ENCODE results near the gene ACOX2. TPM values are rescaled to one million over a fixed set of nuclear protein-coding genes. Genes with fewer than 3 reads are reported as not detected.

ACOX2 gene
- total RNA-seq, 4 donors from 2014 or later, result 17.3 to 43.3 (median 23.6) TPM

- Histone ChIP-seq H3K4me3 (no peak overlapping the region), H3K27ac (no peak overlapping the region), H3K27me3 (no peaks in the 10 kb centered on the region), H3K4me1 (peaks cover 0 to 7% (median 0%) of the 10 kb centered on the region in 3 donors), H3K9me3 (no peaks in the 10 kb centered on the region), H3K36me3 (peaks cover 0 to 16% of the 10 kb centered on the region in 2 donors)
- TF ChIP-seq, protein P1, sequence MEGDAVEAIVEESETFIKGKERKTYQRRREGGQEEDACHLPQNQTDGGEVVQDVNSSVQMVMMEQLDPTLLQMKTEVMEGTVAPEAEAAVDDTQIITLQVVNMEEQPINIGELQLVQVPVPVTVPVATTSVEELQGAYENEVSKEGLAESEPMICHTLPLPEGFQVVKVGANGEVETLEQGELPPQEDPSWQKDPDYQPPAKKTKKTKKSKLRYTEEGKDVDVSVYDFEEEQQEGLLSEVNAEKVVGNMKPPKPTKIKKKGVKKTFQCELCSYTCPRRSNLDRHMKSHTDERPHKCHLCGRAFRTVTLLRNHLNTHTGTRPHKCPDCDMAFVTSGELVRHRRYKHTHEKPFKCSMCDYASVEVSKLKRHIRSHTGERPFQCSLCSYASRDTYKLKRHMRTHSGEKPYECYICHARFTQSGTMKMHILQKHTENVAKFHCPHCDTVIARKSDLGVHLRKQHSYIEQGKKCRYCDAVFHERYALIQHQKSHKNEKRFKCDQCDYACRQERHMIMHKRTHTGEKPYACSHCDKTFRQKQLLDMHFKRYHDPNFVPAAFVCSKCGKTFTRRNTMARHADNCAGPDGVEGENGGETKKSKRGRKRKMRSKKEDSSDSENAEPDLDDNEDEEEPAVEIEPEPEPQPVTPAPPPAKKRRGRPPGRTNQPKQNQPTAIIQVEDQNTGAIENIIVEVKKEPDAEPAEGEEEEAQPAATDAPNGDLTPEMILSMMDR (IDR thresholded peaks at IDR 0.05), result peak in 1 of 4 experiments; percentile 10
- no peak for TF ChIP-seq EP300 (IDR thresholded peaks at IDR 0.05)
- WGBS, 2 donors (ENCODE audit: low coverage in 1 of 2), result 45 to 72% methylated on average over 4 to 11 of the region's 12 CpGs
- ATAC-seq, result no peak
Measured at GRCh38 chr3:58560771-58561311, 23.9 kb upstream of the ACOX2 start.

GRCh38 chr3:58559586-58559985 lies 22.6 kb upstream of the ACOX2 start:
- H3K4me1 ChIP-seq, result peaks cover 0 to 7% (median 0%) of the 10 kb centered on the region in 3 donors

GRCh38 chr3:58557491-58557890 lies 20.5 kb upstream of the ACOX2 start:
- WGBS, 2 donors (ENCODE audit: low coverage in 1 of 2), result 70 to 72% methylated on average over 6 of the region's 6 CpGs
- ATAC-seq, result no peak
- no peak for TF ChIP-seq POLR2A (IDR thresholded peaks at IDR 0.05)
- TF ChIP-seq POLR2AphosphoS5 (IDR thresholded peaks at IDR 0.05), result no peak
- no peak for TF ChIP-seq EP300 (IDR thresholded peaks at IDR 0.05)
- TF ChIP-seq, protein P1 (IDR thresholded peaks at IDR 0.05), result no peak
- peaks cover 0 to 5% (median 0%) of the 10 kb centered on the region in 3 donors for H3K9me3 ChIP-seq
- H3K4me1 ChIP-seq, result peaks cover 0 to 7% (median 0%) of the 10 kb centered on the region in 3 donors
- H3K4me3 ChIP-seq, result no peak overlapping the region
- H3K27ac ChIP-seq, result no peak overlapping the region
- no peaks in the 10 kb centered on the region for H3K27me3 ChIP-seq
- no peaks in the 10 kb centered on the region for H3K36me3 ChIP-seq

More at GRCh38 chr3:58559586-58559985, 22.6 kb upstream of the ACOX2 start:
- no peaks in the 10 kb centered on the region for H3K27me3 ChIP-seq
- H3K9me3 ChIP-seq, result no peaks in the 10 kb centered on the region
- WGBS, 2 donors (ENCODE audit: low coverage in 1 of 2), result 78 to 85% methylated on average over 3 of the region's 5 CpGs
- no peak for TF ChIP-seq POLR2AphosphoS5 (IDR thresholded peaks at IDR 0.05)
- TF ChIP-seq POLR2A (IDR thresholded peaks at IDR 0.05), result no peak
- no peak for TF ChIP-seq EP300 (IDR thresholded peaks at IDR 0.05)
- TF ChIP-seq, protein P1 (IDR thresholded peaks at IDR 0.05), result no peak
- no peak for ATAC-seq
- H3K4me3 ChIP-seq, result no peak overlapping the region
- H3K27ac ChIP-seq, result no peak overlapping the region
- peaks cover 0 to 8% of the 10 kb centered on the region in 2 donors for H3K36me3 ChIP-seq

GRCh38 chr3:58556761-58557221 lies 19.8 kb upstream of the ACOX2 start:
- H3K9me3 ChIP-seq, result peaks cover 0 to 12% (median 0%) of the 10 kb centered on the region in 3 donors
- 78 to 100% methylated on average over 1 to 2 of the region's 6 CpGs for WGBS, 2 donors (ENCODE audit: low coverage in 1 of 2)
- H3K27me3 ChIP-seq, result no peaks in the 10 kb centered on the region
- TF ChIP-seq POLR2AphosphoS5 (IDR thresholded peaks at IDR 0.05) (no peak), POLR2A (IDR thresholded peaks at IDR 0.05) (no peak), EP300 (IDR thresholded peaks at IDR 0.05) (no peak)
- TF ChIP-seq, protein P1 (IDR thresholded peaks at IDR 0.05), result no peak
- H3K4me1 ChIP-seq, result peaks cover 0 to 7% (median 0%) of the 10 kb centered on the region in 3 donors
- no peaks in the 10 kb centered on the region for H3K36me3 ChIP-seq
- no peak for ATAC-seq
- H3K4me3 ChIP-seq, result no peak overlapping the region
- H3K27ac ChIP-seq, result no peak overlapping the region

- WGBS, 2 donors (ENCODE audit: low coverage in 1 of 2), result 80 to 93% methylated on average over 3 to 4 of the region's 5 CpGs
Measured at GRCh38 chr3:58556001-58556400, 19.0 kb upstream of the ACOX2 start.

More at GRCh38 chr3:58556001-58556400, 19.0 kb upstream of the ACOX2 start:
- H3K4me1 ChIP-seq, result peaks cover 0 to 7% (median 0%) of the 10 kb centered on the region in 3 donors
- H3K9me3 ChIP-seq, result peaks cover 0 to 19% (median 0%) of the 10 kb centered on the region in 3 donors
- TF ChIP-seq POLR2A (IDR thresholded peaks at IDR 0.05) (no peak), EP300 (IDR thresholded peaks at IDR 0.05) (no peak), POLR2AphosphoS5 (IDR thresholded peaks at IDR 0.05) (no peak)
- TF ChIP-seq, protein P1 (IDR thresholded peaks at IDR 0.05), result no peak
- no peaks in the 10 kb centered on the region for H3K36me3 ChIP-seq
- H3K27me3 ChIP-seq, result no peaks in the 10 kb centered on the region
- H3K27ac ChIP-seq, result no peak overlapping the region
- ATAC-seq, result no peak
- H3K4me3 ChIP-seq, result no peak overlapping the region

All from gastroesophageal sphincter (tissue), 4 donors.